Activated T-helper 1 cell treated with anti-CD3 and anti-CD28 coated beads, Interleukin-2, amount 50 U/mL, for 16 hours (primary cell): ENCODE measurements around the gene XXYLT1.
"Not testable (repeated sequence)": the region's sequence is repeated elsewhere in the genome, so short reads cannot be mapped to it uniquely, and the experiment has no call there.

Experiments used
- DNase-seq, 2 donors: peaks; one replicate each; pipeline ENCODE4 v3.0.0-alpha.2; 2020; ENCODE audit warnings: low read depth in 1 of 2, low spot score in 1 of 2

Gene XXYLT1

DNA sequence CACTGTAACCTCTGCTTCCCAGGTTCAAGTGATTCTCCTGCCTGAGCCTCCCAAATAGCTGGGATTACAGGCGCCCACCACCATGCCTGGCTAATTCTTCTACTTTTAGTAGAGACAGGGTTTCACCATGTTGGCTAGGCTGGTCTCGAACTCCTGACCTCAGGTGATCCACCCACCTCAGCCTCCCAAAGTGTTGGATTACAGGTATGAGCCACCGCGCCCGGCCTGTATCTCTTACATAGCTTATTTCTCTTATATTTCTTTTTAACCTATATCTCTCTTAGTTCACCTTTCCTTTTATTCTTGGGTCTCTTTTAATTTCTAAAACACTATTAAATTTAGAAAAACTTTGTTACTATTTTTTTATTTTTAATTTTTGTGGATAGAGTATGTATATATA is 42.1 kb downstream of the XXYLT1 start:
- not testable (repeated sequence) for DNase-seq

DNA sequence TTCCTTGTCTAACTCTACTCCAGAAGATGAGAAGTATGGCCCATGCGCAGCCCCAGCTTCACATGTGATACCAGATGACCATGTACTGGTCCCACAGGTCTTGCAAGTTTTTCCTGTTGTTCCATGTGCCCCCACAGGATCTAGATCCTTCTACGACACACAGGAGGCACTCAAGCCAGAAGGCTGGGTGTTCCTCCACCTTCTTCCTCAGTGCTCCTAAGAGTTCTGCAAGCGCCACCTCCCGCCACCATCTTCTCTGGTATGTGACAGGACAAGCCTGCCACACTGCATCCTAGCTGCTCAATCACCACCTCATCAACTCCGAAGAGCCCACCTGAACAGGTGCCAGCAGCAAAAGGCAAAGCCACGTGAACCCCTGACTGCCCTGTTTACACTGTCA is 43.1 kb downstream of the XXYLT1 start:
- DNase-seq: no peak

DNA sequence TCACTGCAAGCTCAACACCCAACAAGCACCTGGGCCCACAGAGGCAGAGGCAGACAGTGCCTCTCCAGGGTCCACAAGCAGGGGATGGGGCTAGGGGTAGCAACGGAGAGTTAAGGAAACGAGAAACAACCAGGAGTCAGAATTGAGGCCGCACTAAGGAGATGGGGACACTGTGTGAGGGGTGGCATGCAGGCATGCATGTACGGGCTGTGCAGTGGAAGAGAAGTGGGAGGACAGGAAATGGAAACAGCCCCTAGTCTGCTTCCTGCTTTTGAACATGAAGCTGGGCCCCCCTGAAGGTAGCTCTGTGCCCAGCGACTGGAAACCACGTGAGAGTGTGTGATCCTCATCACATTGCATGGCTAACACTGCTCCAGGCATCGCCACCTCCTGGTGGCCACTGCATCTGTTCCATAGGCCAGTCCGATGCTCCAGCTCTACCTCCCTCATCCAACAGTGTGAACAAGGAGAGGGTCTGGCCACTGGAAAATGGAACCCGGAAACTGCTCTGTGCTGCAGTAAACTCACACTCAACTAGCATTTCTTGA is 44.0 kb downstream of the XXYLT1 start:
- no peak for DNase-seq

DNA sequence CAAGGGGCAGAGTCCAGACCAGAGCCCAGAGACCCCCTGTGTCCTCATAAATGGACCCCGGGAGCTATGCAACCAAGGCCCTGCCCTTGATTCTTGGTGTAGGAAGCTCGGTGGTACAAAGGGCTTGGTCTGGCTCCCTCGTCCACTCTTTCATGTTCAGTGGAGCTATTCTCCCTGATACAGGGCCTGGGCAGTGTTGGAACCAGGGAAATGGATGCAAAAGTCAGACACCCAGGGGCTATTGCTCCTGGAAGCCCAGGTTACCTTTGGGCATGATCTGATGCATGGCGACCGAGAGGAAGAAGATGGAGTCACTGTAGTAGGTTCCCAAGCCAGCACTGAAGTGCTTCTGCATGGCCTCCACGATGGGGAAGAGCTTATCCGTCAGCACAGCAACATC is 44.5 kb downstream of the XXYLT1 start:
- DNase-seq: no peak

DNA sequence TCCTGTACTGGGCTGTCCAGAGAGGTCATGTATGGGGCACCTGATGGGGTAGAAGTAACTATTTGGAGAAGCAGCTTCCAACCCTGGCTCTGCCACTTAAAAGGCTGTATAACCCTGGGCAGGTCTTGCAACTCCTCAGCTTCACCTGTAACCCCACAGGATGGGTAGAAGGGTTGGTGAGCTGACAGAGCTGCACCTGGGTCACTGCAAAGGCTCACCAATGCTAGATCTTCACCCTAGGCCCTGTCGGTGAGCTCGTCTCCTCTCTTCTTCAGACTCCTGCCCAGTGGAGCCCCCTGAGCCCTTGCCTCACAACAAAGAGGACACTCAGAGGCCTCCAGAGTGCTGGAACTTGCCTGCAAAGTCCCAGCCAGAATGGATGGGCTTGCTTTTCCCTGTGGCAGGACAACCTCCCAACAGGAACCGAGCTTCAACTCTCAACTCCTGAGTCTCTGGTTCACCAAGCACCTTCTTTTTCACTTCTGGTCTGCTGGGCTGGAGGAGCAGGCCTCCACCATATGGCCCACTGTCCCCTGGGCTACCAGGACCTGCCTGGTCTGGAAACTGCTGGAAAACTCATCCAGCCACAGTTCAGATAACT is 45.9 kb downstream of the XXYLT1 start:
- no peak for DNase-seq

DNA sequence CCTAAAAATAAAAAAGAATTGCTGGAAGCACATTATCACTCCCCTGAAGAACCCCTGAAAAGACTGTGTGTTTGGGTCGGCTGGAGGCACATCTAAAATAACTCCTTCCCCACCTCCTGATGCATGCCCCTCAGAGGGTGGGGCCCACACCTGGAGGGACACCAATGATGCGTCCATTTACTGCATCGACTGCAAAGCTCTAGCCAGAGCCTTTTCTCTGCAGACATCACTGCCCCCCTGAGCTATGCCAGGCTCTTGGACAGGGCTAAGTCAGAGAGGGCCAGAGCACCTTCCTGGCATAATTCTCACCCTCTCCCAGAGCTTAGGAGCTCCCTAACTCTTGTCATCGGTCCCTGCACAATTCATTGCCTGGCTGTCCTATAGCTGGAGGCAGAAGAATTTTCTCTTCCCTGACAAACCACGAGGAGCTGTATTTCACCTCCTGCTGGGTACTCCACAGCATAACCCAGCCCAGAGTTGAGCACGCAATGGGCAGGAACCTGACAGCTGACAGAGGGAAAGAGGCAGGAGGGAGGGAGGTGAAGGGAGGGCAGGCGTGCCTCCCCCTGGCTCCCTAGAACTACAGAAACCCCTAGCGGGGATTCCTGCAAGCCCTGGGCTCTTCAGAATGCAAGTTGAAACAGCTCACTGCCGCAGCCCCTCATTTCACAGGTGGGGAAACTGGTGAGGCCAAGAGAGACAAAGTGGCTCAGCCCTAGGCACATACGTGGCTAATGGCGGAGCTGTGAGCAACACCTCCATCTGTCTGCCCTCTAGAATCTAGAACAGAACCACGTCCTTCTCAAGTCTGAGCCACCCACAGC is 46.6 kb downstream of the XXYLT1 start:
- no peak for DNase-seq

DNA sequence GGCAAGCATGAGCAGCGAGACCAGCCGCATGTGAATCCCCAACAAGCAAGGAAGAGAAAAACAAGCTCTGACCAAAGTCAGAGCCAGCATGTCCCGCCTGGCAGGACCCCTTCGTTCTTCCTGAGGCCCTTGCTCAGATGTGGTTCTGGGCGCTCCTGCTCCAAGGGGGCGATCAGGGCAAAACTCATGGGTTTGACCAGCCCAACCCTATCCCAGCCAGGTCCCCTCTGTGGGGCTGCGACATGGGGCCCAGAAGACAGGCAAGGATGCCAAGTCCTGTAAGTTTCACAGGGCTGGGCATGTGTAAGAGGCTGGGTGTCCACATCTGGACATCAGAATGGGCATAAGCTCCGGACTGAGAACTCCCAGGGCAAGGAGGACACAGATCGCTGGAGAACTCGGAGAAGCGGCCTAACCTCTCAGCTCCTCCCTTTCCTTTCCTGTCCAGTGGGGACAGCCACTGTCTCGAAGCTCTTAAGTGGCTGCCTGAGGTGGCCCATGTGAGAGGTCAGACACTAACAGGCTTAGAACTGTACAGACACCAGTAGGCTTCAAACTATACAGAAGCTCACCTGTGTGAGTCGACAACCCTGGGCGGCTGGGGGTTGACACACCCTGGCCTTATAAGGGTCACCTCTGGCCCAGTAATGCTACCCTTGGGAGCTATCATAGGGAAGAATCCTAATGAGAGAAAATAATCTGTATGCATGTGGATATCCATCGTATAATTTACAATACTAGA is 48.9 kb downstream of the XXYLT1 start:
- DNase-seq: no peak

DNA sequence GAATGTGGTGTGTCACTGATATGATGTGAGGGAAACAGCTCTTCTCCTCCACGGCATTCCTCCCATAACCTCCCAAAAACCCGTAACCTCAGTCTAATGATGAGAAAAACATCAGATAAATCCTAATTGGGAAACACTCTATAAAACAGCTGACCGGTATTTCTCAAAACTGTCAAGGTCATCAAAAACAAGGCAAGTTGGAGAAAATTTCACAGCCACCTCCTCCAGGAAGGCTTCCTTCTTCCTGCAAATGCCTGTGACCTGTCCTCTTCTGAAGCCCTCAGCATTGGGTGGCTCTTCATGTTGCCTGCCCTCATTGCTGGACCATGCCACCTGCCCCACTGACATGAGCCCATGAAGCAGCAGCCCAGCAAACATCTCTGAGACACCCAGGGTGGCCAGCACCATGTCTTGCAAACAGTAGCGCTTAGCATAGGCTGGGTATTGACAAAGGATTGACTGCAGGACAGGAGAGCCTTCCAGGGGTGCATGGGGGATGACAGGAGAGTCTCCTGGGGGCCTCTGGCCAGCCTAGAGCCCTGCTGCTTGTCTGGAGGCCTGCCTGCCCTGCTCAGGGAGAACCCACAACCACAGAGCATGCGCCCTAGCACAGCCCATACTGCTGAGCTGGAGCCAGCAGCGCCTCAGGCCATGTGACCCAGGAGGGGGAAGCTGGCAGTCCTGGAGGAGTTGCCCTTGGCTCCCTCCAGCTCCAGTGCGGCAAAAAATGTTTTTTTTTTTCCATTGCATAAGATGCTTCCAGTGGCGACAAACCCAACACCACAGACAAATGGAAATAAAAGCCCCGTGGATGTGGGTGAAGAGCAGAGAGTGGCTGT is 49.7 kb downstream of the XXYLT1 start:
- no peak for DNase-seq

DNA sequence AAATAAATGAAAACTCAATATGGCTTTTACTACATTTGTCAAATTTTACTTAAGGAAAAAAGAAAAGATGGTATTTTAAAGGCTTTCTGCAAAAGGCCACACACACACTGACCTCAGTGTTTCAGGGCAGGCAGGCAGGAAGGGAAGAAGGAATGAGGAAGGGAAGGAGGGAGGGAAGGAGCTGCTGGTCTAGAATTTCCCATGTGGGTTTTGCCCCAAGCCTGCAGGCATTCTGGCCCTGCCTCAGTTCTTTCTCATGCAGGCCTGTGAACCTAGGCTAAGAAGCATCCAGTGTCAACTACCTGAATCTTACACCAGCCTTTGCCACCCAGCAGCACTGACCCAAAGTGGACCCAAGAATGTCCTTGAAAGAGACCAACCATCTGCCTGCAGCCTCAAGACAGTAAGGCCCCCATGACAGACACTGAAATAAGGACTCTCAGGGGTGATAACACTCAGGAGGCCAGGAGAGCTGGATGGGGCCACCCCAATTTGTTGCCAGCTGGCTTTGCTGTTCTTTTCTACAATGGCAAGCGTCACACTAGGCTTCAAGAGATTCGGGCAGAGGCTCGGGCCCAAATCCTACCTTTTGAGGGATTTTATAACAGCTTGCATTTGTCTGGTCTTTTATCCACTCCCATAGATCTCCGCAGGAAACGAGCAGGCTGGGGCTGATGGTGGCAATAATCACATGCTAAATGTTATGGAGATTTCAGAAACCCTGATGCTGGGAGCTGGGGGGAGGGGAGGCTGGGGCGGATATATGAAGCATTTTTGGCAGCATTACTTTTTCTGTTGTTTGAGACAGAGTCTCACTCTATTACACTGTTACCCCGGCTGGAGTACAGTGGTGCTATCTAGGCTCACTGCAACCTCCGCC is 51.4 kb downstream of the XXYLT1 start:
- no peak for DNase-seq

DNA sequence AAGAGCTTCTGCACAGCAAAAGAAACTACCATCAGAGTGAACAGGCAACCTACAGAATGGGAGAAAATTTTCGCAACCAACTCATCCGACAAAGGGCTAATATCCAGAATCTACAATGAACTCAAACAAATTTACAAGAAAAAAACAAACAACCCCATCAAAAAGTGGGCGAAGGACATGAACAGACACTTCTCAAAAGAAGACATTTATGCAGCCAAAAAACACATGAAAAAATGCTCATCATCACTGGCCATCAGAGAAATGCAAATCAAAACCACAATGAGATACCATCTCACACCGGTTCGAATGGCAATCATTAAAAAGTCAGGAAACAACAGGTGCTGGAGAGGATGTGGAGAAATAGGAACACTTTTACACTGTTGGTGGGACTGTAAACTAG is 52.6 kb downstream of the XXYLT1 start:
- not testable (repeated sequence) for DNase-seq

DNA sequence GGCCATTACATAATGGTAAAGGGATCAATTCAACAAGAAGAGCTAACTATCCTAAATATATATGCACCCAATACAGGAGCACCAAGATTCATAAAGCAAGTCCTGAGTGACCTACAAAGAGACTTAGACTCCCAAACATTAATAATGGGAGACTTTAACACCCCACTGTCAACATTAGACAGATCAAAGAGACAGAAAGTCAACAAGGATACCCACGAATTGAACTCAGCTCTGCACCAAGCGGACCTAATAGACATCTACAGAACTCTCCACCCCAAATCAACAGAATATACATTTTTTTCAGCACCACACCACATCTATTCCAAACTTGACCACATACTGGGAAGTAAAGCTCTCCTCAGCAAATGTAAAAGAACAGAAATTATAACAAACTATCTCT is 55.4 kb downstream of the XXYLT1 start:
- not testable (repeated sequence) for DNase-seq

DNA sequence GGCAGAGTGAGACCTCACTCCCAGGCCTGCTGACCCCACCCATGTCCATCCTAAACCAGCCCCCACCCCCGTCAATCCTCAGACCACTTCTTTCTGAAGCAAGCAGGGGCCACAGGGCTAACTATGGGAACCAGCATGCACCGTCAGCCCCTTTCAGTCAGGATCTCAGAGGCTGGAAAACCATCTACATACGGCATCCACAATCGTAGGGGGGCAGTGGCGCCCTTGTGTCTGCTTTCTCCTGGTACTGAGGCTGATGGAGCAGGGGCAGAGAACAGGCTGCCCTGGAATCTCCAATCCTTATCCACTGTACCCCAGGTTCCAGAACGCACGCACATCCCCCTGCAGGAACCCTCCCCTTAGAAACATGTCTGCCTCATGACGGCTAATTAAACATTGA is 56.6 kb downstream of the XXYLT1 start:
- no peak for DNase-seq

DNA sequence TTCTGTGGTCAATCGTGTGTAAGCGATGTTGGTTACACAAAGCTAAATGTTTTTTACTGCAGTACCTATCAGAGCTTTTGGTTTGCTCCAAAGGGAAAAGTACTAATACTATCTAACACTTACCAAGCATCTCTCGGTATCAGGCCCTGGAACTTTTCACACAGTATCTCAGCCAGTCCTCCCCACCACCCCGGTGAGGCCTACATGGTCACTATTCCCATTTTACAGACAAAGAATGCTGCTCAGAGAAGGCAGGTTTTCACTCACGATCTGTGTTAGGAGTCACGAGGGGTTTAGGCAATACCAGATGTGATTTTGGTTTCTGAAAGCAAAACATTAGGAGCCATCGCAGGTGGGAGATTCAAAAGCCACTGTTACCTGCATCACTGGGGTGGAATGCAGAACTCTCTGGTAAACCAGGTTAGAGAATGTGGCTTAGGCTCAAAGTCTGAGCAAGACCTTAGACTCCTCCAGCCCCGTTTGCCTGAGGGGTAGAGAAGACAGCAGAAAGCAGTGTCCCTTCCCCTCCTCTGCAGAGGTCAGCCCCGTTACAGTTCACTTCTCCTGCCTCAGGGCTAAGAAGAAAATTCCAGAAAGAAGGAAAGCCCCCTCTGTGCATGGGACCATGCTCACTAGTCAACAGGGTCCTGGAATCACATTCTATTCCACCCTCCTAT is 57.2 kb downstream of the XXYLT1 start:
- DNase-seq: no peak

DNA sequence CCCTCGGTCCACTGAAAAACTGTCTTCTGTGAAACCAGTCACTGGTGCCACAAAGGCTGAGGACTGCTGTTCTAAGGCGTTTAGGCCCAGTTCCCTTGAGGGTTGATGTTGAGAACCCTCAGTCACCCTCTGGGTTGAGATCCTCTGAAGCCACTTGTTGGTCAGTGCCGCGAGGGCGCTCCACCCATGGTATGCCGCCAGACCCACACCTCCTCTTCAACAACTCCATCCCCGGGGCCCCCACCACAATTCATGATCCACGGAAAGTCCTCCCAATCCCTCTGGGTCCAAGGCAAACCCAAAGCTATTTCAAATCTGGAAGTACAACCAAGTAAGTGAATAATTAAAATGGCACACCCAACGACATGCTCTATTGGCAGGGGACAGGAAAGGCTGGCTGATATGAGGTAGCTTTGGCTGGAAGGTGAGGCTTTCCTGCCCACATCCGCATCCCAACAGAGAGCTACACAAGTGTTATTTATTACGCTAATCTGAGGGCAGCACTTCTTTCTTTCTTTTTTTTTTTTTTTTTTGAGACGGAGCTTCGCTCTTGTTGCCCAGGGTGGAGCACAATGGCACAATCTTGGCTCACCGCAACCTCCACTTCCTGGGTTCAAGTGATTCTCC is 58.1 kb downstream of the XXYLT1 start:
- no peak for DNase-seq

DNA sequence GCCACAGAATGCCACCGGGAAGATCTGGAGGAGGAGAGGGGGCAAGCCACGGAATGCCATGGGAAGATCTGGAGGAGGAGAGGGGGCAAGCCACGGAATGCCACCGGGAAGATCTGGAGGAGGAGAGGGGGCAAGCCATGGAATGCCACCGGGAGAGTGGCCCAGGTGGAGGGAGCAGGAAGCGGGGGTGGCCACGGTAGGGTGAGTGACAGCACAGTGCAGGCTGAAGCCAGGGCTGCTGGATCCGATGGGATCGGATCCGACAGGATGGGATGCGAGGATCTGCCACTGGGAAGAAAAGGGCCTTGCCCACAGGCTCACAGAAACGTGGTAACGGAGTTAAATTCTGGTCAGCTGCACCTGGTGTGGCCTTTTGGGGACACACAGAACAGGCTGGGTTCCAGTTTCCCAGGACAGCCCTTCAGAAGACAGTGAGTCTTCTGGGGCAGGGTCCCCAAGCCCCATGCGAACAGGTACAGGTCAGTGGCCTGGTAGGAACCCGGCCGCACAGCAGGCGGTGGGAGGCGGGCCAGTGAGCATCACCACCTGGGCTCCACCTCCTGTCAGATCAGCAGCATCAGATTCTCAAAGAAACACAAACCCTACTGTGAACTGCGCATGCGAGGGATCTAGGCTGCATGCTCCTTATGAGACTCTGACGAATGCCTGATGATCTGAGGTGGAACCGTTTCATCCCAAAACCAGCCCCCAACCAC is 58.8 kb downstream of the XXYLT1 start:
- DNase-seq: no peak

DNA sequence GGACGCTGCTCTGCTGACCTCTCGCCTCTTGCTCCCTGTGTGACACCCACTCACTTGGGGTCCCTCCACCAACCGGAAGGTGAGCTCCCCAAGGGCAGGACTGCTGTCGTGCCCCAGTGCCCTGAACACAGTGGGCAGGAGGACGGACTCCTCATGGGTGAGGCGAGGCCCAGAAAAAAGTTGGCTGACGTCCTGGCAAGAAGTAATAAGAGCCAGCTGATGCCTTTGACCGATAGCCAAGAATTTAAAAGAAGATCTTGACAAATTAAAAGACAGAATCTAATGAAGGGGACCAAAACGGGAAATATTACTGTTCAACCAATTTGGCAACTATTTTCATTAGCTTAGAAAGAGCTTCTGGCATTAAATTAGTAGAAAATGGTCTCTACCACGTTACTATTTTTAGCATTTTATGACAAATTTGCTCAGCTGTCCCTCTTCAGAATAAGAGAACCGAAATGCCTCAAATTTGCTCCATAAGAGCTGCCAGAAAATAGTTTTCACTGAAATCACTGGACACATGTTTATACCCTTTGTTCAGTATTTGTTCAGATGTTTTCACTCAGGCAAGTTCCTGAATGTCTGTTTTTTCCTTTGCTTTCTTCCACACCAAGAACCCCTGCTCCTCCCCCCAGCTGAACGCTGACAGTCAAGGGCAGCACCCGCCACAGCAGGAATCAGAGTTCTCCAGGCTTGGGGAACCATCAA is 60.5 kb downstream of the XXYLT1 start:
- DNase-seq: no peak

DNA sequence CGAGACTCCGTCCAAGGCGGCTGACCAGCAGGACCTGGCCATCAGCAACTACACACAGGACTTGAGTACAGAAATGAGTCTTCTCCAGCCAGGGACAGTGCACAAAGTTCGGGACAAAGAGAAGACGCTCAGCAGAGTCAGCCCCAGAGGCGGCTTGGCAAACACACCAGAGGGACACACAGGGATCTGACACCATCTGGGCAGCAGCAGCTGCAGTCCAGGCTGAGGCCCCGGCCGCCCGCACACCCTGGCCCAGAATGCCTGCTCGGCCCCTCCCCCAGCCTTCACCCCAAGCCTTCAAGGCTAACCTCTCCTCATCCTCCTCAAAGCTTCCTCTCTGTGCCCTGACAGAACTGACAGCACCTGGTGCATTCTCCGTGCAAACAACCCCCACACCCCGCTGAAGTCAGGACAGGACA is 61.1 kb downstream of the XXYLT1 start:
- DNase-seq: no peak
